Activated T-cell treated with anti-CD3 and anti-CD28 coated beads for 24 hours (primary cell): ENCODE measurements around the gene PTPN3.

Experiments
- DNase-seq: peaks from one replicate; pipeline ENCODE4 v3.0.0-alpha.2; 2020; ENCODE audit warnings: low read depth

Gene PTPN3

DNA sequence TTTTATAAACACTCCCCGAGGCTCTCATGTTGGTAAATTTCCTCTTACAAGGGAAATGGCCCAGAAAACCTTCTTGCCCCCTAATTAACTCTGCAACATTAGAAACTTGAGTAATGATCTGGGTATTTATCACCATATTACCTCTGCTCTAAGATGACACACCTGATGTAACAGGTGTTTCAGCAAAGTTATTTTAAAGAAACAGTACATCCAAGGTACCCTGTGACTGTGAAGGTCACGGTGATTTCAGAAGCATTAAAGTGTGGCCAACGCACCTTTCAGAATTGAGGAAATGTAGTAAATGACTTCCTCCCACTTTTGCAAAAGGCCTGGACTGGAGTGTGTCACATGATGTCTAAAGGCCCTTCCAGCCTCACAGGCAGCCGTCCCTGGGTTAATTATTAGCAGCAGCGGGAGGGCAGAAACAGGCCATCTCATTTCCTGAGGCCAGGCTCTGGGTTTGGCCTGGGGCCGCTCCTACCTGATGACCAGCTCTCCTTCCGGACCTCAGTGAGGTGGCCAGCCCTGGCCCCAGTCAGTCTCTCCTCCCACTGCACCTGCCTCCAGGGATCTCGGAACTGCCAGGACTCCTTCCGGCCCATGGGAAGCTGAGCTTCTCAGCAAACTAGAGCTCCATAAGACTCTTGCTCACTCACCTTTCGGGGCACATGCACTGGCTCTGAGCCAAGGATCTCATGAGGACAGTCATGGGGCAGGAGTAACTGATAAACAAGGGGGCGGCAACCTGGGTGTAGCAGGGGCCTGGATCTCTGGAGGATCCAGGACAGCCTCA is 20.7 kb downstream of the PTPN3 start:
- no peak for DNase-seq

- no peak for DNase-seq
These were observed 21.4 kb downstream of the PTPN3 start for GRCh38 chr9:109476642-109477257.

- no peak for DNase-seq
These were observed 22.6 kb downstream of the PTPN3 start for GRCh38 chr9:109475526-109475925.

- no peak for DNase-seq
These were observed 23.2 kb downstream of the PTPN3 start for GRCh38 chr9:109474944-109475343.

DNA sequence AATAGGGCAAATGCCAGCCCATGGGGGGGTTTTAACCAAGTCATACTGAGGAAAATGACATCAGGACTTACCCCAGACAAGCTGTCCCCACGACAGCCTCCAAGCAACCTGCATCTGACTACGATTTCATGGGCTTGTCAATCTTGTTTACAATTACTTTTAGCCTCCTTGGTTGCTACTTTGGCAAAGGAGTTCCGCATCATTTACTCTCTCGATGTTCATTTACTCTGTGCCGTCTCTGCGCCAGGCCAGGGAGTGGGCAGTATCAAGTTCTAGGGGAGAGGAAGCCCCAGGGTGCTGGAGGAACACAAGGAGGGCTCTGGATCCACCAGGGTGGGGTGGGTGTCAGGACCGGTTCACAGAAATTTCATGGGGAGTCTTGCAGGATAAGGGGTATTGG is 23.9 kb downstream of the PTPN3 start:
- DNase-seq, result no peak

GRCh38 chr9:109473329-109473728 is 24.8 kb downstream of the PTPN3 start:
- no peak for DNase-seq

DNA sequence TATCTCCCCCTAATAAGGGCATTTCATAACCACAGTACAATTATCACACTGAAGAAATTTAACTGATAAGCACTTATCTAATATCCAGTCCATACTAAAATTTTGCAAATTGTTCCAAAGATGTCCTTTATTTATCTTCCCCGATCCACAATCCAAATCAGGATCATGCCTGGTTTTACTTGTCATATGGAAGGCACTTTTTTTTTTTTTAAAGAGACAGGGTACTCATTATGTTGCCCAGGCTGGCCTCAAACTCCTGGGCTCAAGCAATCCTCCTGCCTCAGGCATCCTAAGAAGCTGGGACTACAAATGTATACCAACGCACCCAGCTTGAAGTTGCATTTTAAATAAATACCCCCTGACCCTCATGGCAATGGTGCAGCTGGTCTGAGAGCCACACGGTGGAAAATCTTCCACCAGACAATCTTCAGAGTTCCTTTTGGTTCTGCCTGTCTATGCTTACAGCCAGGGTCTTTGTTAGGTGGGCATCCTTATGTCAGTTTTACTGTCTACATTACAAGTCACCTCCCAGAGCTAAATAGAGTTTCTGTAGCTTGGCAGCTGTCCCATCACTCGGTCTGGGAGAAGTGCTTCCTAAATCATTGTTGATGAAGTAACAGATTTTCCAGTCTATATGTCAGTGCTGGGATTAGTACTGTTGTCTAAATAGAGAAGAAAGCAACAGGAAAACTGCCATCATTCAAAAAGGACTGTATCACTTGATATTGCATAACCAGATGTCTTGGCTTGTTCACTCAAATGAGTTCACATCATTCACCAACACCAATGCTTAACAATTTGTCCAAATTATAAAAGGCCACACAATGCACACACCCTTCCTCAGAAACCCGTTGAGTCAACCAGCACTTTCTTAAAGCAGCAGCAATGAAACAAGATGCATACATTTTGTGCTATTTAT is 26.4 kb downstream of the PTPN3 start:
- no peak for DNase-seq

DNA sequence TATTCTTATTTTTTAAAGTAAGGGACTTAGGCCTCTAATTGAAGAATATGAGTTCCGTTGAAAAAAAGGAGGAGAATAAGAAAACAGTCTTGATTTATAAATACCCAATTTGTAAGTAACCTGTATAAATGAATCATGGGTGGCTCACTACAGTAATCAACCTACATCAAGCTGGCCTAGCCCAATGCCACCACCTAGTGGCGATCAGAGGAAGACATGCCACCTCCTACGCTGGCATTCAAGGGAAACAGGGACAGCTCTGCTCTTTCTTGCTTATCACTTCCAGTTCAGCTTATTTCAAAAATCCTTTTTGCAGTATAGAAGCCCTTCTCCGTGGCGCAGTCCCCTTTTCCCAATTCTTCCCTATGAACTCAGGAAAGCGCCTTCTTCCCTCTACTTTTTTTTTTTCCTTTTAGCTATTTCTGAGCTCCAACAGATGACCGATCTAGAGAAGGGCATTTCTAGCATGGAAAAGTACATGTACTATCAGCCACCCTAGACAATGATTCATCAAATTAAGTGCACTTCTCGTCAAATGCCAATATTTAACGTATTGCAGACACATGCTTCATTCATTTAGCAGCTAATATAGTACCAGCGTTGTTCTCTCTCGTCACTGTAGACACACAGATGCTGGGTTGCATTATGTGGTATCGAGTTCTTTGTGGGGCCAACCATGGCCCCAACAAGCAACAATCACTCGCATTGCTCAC is 28.3 kb downstream of the PTPN3 start:
- peak; percentile 51 for DNase-seq

DNA sequence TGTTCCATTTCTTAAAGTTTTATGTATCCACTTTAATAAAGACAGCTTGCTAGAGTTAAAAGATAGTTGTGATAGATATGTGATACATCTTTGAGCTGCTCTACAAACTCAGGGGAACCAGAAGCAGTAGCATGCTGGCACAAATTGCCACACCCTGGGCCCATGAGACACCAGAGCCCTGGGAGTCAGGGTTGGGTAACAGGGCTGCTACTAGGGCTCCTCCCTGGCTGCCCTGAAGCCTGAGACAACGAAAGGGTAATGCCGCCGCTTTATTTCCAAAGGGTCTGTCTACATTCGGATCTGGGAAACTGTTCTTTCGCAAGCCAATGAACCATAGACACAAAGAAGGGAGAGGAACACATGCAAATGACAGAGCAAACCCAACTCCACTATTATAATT is 29.2 kb downstream of the PTPN3 start:
- no peak for DNase-seq

- no peak for DNase-seq
These were observed 30.2 kb downstream of the PTPN3 start for GRCh38 chr9:109467936-109468335.

DNA sequence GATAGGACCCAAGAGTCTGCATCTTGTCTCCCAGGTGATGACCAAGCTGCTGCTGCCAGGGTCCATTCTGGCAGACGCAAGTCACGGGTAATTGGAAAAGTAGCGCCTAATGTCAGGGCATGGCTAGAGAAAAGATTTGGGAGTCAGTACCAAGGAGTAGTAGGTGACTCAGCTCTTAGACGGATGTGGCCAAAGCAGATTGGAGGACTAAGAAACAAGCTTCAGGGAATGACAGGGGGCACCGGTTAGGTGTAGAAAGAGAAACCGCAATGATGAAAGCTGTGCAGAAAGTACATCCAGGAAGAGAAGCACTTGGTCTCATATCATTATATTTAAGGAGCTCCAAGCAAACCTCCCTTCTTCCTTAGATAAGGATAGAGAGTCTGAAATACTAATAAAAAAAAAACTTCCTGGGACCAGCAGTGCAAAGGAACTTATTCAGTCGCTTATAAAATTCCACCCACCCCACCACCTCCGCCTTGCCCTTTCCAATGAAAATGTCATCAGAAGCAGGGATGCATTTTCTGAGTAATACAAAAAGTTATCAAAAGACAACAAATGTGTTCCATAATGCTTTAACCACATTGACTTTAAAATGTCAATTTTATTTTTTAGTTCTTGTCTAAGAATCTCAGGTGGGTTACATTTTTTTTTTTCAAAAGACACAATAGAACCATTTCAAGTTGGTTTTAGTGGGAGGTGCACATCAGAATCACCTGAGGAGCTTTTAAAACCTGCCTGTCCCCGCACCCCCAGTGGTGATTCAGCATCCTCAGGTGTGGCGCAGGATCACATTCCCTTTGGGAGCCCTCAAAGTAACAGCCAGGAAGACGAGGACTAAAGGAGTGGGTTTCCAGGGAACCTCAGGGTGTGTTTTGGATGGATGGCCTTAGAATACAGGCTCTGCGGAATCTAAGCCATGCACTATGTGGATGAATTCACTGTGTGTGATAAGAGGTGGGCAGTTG is 31.2 kb downstream of the PTPN3 start:
- no peak for DNase-seq

DNA sequence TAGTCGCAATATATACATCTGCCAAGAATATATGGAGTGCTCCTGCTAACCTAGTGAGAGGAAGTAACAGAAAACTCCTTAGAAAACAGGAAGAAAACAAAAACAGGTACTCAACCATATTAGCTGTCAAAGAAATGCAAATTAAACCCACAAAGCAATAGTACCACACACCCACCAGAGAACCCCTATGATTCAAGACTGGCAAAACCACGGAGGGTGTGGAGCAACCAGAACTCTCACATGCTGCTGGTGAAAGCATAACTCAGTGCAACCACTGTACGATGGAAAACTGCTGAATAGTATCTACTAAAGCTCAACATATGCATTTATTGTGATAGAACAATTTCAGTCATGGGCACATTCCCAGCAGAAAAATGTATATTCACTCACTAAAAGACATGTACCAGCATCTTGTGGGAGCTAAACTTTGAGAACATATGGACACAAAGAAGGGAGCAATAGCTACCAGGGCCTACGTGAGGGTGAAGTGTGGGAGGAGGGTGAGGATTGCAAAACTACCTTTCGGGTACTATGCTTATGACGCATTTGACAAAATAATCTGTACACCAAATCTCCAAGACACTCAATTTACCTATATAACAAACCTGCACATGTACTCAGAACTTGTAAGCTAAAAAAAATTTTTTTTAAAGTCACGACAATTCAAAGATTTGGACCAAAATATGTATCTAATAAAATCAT is 34.0 kb downstream of the PTPN3 start:
- DNase-seq, result no peak

DNA sequence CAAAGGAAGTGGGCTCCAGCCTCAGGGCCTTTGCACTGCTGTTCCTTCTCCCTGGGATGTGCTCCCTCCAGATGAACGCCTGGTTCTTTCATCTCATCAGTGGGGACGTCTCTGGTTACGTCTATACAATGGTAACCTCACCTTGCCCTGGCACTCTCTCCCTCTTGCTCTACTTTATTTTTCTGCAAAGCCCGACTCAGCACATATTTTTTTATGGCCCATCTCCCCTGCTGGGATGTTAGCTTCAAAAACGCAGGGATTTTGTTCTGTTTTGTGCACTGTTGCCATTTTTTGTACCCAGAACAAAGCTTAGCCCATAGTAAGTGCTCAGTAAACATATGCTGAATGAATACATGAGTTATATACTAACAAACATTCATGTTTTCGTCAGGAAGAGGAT is 37.5 kb downstream of the PTPN3 start:
- DNase-seq, result no peak

GRCh38 chr9:109459423-109459822 is 38.7 kb downstream of the PTPN3 start:
- DNase-seq, result no peak

DNA sequence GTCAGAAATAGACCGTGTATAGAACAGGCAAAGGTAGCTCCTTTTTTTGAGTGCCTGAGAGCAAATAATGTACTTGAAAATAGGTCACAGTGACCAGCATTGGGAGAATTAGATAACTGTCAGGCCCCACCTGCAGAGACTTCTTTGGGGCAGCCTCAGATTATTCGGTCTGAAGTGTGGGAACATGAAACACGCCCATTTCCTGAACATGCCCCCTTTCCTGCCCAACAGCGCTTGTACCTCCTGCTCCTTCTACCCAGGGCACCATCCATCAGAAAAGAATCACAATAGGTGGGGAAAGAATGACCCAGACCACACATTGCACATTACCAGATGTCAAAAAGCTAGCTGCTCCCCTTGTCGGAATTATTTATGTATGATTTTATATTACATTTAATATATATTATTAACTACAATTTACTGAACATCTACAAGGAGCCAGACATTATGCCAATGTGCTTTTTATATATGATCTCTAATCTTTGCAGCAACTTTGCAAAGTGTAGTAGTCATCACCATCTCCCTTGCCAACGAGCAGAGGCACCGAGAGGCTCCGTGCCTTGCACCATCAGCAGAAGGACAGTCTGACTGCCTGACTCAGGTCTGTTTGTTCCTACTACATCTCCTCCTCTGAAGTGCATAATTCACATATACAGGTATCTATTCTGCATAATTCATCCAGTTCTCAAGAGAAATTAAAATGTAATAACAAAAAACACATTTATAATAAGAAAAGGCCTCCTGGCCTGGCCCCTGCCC is 39.5 kb downstream of the PTPN3 start:
- DNase-seq, result no peak

DNA sequence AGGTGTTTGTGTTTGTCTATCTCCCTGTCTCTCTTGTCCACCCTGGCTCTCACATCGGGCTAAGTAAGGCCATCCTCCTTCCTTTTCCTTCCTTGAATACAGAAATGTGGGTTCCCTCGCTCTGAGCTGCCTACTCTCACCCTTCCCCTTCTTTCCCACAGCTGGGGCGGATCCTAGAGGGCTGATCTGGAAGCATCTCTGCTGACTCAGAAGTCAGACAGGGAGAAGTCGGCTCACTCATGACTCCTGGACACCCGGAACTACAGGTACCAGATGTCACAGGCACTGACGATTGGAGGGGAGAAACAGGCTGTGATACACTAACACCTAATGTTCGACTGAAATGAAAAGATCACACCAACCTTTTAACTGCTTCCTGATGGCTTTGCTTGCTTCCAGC is 41.3 kb downstream of the PTPN3 start:
- DNase-seq, result no peak

DNA sequence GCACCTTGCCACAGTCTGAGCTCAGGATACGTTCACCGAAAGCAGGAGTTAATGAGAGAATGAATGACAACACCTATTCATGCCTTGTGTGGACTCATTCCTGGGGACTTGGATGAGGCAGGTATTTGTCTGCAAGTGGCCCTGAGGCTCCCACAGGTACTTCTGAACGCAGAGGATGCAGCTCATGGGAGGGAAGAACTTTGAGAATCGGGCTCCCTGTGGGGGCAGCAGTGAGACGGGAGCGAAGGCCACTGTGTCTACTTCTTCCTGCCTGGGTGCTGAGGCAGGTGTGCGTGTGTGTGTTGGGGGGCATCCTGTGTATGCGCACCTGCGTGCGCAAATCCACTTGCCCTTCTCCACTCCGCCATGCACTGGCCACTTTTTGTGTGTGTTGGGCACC is 42.2 kb downstream of the PTPN3 start:
- DNase-seq, result no peak

DNA sequence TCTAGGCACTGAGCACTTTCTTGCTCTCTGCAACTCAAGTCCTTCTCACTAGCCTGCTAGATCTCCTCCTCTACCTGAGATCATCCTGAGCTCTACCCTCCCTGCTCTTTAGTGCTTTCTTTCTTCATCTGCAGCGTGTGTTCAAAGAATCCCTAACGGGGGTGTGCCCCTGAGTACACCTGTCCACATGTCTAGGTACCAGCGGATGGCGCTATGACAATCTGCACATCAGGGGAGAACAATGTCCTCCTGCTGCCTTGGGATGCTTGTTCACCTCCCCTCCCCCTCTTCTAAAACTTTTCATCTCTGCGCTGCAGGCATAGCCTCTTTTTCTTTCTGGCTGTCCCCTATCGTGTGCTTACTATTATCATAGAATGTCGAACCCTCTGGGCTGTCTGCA is 42.7 kb downstream of the PTPN3 start:
- DNase-seq, result no peak

DNA sequence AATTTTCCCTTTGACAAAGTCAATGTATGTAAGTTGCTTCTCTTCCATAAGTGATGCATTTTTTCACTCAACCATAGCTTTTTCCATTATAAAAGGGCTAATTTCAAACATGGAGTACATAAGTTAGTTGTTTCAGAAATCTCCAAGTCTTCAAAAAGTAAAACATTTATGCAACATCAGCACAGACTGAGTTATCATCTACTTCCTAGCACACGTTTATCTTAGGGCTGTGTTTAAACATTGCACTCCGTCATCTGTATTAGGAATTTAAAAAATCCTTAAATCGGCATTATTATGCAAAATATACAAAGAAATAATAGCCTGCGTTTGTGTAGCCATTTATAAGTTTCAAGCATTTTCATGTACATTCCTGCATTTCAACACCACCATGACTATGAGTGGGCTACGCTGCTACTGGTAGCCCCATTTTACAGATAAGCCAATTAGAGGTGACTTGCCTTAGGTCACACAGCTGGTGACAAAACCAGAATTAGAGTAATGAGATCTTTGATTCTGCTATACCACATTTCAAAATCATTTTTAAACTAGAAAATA is 43.4 kb downstream of the PTPN3 start:
- no peak for DNase-seq
